NT2/D1 (cell line): ENCODE data around the gene ANKS6.

Experiments
- DNase-seq: peaks from one replicate; pipeline ENCODE4 v3.0.0-alpha.2; 2011; ENCODE audit warnings: low read depth, low spot score
- H3K27me3 ChIP-seq: 2 replicates; pipeline ENCODE4 v1.6.0; 2011; ENCODE audit warnings: mild to moderate bottlenecking; ENCODE audit not compliant: insufficient read length, insufficient read depth
- H3K36me3 ChIP-seq: 2 replicates; pipeline ENCODE4 v1.6.1; 2011; ENCODE audit warnings: mild to moderate bottlenecking, low read length, mixed read lengths; ENCODE audit not compliant: insufficient read depth, insufficient read length
- H3K4me1 ChIP-seq: 2 replicates; pipeline ENCODE4 v1.5.1; 2011; ENCODE audit not compliant: insufficient read depth, insufficient read length
- H3K4me3 ChIP-seq: 2 replicates; pipeline ENCODE4 v1.5.1; 2011; ENCODE audit warnings: low read depth; ENCODE audit not compliant: insufficient read length
- H3K9ac ChIP-seq: 2 replicates; pipeline ENCODE4 v1.6.0; 2011; ENCODE audit warnings: low read depth; ENCODE audit not compliant: insufficient read length
- H3K9me3 ChIP-seq: 2 replicates; pipeline ENCODE4 v1.5.1; 2011; ENCODE audit warnings: mild to moderate bottlenecking, low read length; ENCODE audit not compliant: insufficient read depth
- SUZ12 ChIP-seq: IDR thresholded peaks from 2 replicates; pipeline ENCODE4 v1.6.1; 2011; ENCODE audit not compliant: insufficient read length, insufficient read depth; ENCODE audit errors: extremely low read depth
- YY1 ChIP-seq: IDR thresholded peaks from 2 replicates; pipeline ENCODE4 v1.6.1; 2011; ENCODE audit not compliant: insufficient read length, insufficient read depth
- ZNF274 ChIP-seq: IDR thresholded peaks from 2 replicates; pipeline ENCODE4 v1.6.1; 2011; ENCODE audit warnings: mild to moderate bottlenecking, low read depth, low read length

Gene ANKS6

GRCh38 chr9:98766586-98766985 lies 29.8 kb downstream of the ANKS6 start:
- peaks cover 56% of the 10 kb centered on the region for H3K36me3 ChIP-seq
- H3K4me1 ChIP-seq: no peaks in the 10 kb centered on the region

GRCh38 chr9:98765256-98765655 lies 31.1 kb downstream of the ANKS6 start:
- Histone ChIP-seq H3K4me1 (no peaks in the 10 kb centered on the region), H3K9me3 (no peaks in the 10 kb centered on the region), H3K4me3 (no peak overlapping the region), H3K27me3 (no peaks in the 10 kb centered on the region), H3K9ac (no peak overlapping the region), H3K36me3 (peaks cover 43% of the 10 kb centered on the region)
- no peak for DNase-seq
- TF ChIP-seq SUZ12: no peak
- no peak for TF ChIP-seq YY1
- TF ChIP-seq ZNF274: no peak

More at GRCh38 chr9:98766586-98766985, 29.8 kb downstream of the ANKS6 start:
- DNase-seq: no peak
- Histone ChIP-seq H3K9ac (no peak overlapping the region), H3K4me3 (no peak overlapping the region), H3K9me3 (no peaks in the 10 kb centered on the region), H3K27me3 (no peaks in the 10 kb centered on the region)
- TF ChIP-seq ZNF274: no peak
- TF ChIP-seq SUZ12: no peak
- no peak for TF ChIP-seq YY1

- no peaks in the 10 kb centered on the region for H3K27me3 ChIP-seq
- H3K4me3 ChIP-seq: no peak overlapping the region
- H3K36me3 ChIP-seq: peaks cover 37% of the 10 kb centered on the region
- H3K9ac ChIP-seq: no peak overlapping the region
- no peaks in the 10 kb centered on the region for H3K4me1 ChIP-seq
- TF ChIP-seq SUZ12 (no peak), ZNF274 (no peak)
- H3K9me3 ChIP-seq: peaks cover 5% of the 10 kb centered on the region
- no peak for DNase-seq
Measured at GRCh38 chr9:98763986-98764745, 32.2 kb downstream of the ANKS6 start.

- Histone ChIP-seq H3K4me1 (no peaks in the 10 kb centered on the region), H3K27me3 (no peaks in the 10 kb centered on the region), H3K4me3 (no peak overlapping the region), H3K36me3 (peaks cover 23% of the 10 kb centered on the region), H3K9me3 (peaks cover 18% of the 10 kb centered on the region), H3K9ac (no peak overlapping the region)
- no peak for TF ChIP-seq YY1
- DNase-seq: no peak
Measured at GRCh38 chr9:98760231-98760630, 36.1 kb downstream of the ANKS6 start.

GRCh38 chr9:98755006-98755618 lies 41.2 kb downstream of the ANKS6 start:
- Histone ChIP-seq H3K9me3 (peaks cover 18% of the 10 kb centered on the region), H3K4me3 (no peak overlapping the region), H3K4me1 (no peaks in the 10 kb centered on the region), H3K9ac (no peak overlapping the region), H3K36me3 (peaks cover 52% of the 10 kb centered on the region), H3K27me3 (no peaks in the 10 kb centered on the region)
- no peak for DNase-seq
- TF ChIP-seq SUZ12 (no peak), ZNF274 (no peak)

- no peak for DNase-seq
- H3K9me3 ChIP-seq: no peaks in the 10 kb centered on the region
- no peak overlapping the region for H3K9ac ChIP-seq
- peaks cover 63% of the 10 kb centered on the region for H3K36me3 ChIP-seq
- H3K27me3 ChIP-seq: no peaks in the 10 kb centered on the region
- peaks cover 3% of the 10 kb centered on the region for H3K4me1 ChIP-seq
- H3K4me3 ChIP-seq: no peak overlapping the region
- TF ChIP-seq ZNF274: no peak
- TF ChIP-seq SUZ12: no peak
Measured at GRCh38 chr9:98751210-98751609, 45.1 kb downstream of the ANKS6 start.

- Histone ChIP-seq H3K27me3 (no peaks in the 10 kb centered on the region), H3K9ac (no peak overlapping the region), H3K4me3 (no peak overlapping the region), H3K9me3 (no peaks in the 10 kb centered on the region), H3K4me1 (peaks cover 3% of the 10 kb centered on the region), H3K36me3 (peaks cover 62% of the 10 kb centered on the region)
- no peak for DNase-seq
- TF ChIP-seq SUZ12 (no peak), ZNF274 (no peak), YY1 (no peak)
Measured at GRCh38 chr9:98750364-98751060, 45.8 kb downstream of the ANKS6 start.
